Small intestine (tissue), 7 donors: ENCODE measurements around the gene NME8. TPM values are rescaled to one million over a fixed set of nuclear protein-coding genes. Genes with fewer than 3 reads are reported as not detected.

Source experiments
- DNase-seq, 2 donors: peaks; one replicate each; pipeline versions ENCODE4 v3.0.0 to v3.0.0-alpha.2; 2013
- FAIRE-seq: peaks from 2 replicates; lab custom pipeline; 2012; peaks lifted over from hg19 to GRCh38; lab: Jason Lieb, UNC
- H3K27ac ChIP-seq, 3 donors: one replicate each; pipeline ENCODE4 v1.5.1; 2013; ENCODE audit warnings: low read length in 2 of 3, mild to moderate bottlenecking in 2 of 3, control low read depth in 1 of 3, inconsistent platforms in 1 of 3, low read depth in 1 of 3, moderate library complexity in 1 of 3
- H3K27me3 ChIP-seq, 3 donors: one replicate each; pipeline ENCODE4 v1.6.1; 2013; ENCODE audit warnings: low read length in 3 of 3, inconsistent platforms in 1 of 3; ENCODE audit not compliant: control insufficient read depth in 3 of 3, insufficient read depth in 3 of 3
- H3K36me3 ChIP-seq, 3 donors: one replicate each; pipeline ENCODE4 v1.6.1; 2013; ENCODE audit warnings: low read length in 3 of 3, inconsistent platforms in 1 of 3, low read depth in 1 of 3, mild to moderate bottlenecking in 1 of 3, moderate library complexity in 1 of 3; ENCODE audit not compliant: control insufficient read depth in 3 of 3, insufficient read depth in 2 of 3
- H3K4me1 ChIP-seq, 3 donors: one replicate each; pipeline ENCODE4 v1.6.1; 2013; ENCODE audit warnings: low read length in 2 of 3, inconsistent platforms in 1 of 3, low read depth in 1 of 3, mild to moderate bottlenecking in 1 of 3, moderate library complexity in 1 of 3; ENCODE audit not compliant: control insufficient read depth in 3 of 3, insufficient read depth in 2 of 3
- H3K4me3 ChIP-seq, 3 donors: one replicate each; pipeline ENCODE4 v1.5.1; 2013; ENCODE audit warnings: low read length in 3 of 3, control low read depth in 1 of 3, inconsistent platforms in 1 of 3, low read depth in 1 of 3, mild to moderate bottlenecking in 1 of 3, moderate library complexity in 1 of 3
- H3K9me3 ChIP-seq, 2 donors: one replicate each; pipeline ENCODE4 v1.6.1; 2013; ENCODE audit warnings: low read depth in 1 of 2, low read length in 1 of 2; ENCODE audit not compliant: control insufficient read depth in 2 of 2, insufficient read depth in 1 of 2
- WGBS, 3 donors: extraction: QIAGEN DNeasy Blood & Tissue Kit; methylation state at CpG; one replicate each; pipeline ENCODE4 v1.1.7; 2013; 5-methylcytosine and 5-hydroxymethylcytosine counted together
- polyA plus RNA-seq, 4 donors: library from polyadenylated mRNA; stranded (reverse) in 3 of 4; unstranded in 1 of 4; fragments of 200-250 nt in 3 of 4; fragments of 120-200 nt in 1 of 4; gene quantifications; one replicate each; pipeline versions ENCODE4 v1.2.1 to v1.2.3, GENCODE V29; 2013
- donor health status: healthy with polysubstance abuse.
- donor health status: control.
- donor health status: control.
- donor health status: Bipolar disorder and iron deficiency.
- donor health status: healthy.

NME8 gene
- polyA plus RNA-seq, 4 donors, result 0.03 to 0.12 TPM; not detected in 2

GRCh38 chr7:37920849-37921805 lies 72.7 kb downstream of the NME8 start:
- peak; percentile 67 to 69 for DNase-seq
- WGBS, 3 donors, result 0 to 1% (median 1%) methylated on average over 56 to 63 of the region's 63 CpGs
- Histone ChIP-seq H3K27me3 (peaks cover 0 to 45% (median 1%) of the 10 kb centered on the region in 3 donors), H3K36me3 (no peaks in the 10 kb centered on the region), H3K4me3 (peak overlapping the region; percentile 48 to 88 (median 53)), H3K27ac (peak overlapping the region; percentile 33 to 99 (median 88)), H3K9me3 (peaks cover 0 to 4% of the 10 kb centered on the region in 2 donors), H3K4me1 (peaks cover 0 to 6% (median 3%) of the 10 kb centered on the region in 3 donors)
- FAIRE-seq, result no peak

DNA sequence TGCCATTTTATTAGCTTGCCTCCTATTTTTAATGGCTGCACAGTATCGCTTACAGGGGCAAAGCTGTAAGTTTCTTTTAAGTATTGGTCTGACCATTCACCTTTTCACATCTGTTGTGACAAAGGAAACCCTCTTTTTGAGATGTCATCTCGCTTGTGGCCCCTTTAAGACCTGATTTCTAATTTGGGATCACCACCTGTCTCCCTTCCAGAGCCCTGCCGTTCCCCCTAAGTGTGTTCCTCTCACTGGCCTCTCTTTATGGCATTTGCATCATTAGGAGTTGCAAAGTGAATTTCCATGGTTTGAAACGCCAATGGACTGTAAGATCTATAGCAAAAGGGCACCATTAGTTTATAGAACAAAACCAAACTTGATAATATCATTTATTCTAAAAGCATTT lies 73.5 kb downstream of the NME8 start:
- Histone ChIP-seq H3K4me3 (peak overlapping the region in 1 of 3 donors; percentile 42), H3K27me3 (peaks cover 0 to 37% (median 0%) of the 10 kb centered on the region in 3 donors), H3K27ac (no peak overlapping the region), H3K9me3 (peaks cover 0 to 5% of the 10 kb centered on the region in 2 donors), H3K4me1 (peaks cover 0 to 5% (median 3%) of the 10 kb centered on the region in 3 donors), H3K36me3 (no peaks in the 10 kb centered on the region)
- 26 to 61% (median 44%) methylated on average over 4 of the region's 4 CpGs for WGBS, 3 donors
- FAIRE-seq (no peak), DNase-seq (no peak)

DNA sequence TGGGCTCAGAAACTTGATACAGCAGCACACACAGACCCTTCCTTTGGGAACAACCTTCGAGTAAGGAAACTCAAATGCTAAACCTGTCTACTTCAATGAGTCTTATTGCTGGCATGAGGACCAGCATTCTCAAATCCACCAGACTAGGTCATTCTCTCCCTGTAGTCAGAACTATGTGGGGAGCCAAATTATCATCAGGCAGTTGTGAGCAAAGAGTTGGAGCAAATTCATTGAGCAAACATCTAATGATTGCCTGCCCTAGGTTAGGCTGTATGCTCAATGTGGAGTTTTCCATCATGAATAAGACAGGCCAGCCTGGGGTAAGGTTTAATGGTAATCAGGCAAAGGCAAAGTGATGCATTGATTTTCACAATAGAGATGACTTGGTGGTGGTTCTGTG lies 75.6 kb downstream of the NME8 start:
- peaks cover 0 to 5% of the 10 kb centered on the region in 2 donors for H3K9me3 ChIP-seq
- WGBS, 3 donors, result 71 to 83% (median 79%) methylated on average over 1 of the region's 1 CpG
- peaks cover 0 to 7% (median 3%) of the 10 kb centered on the region in 3 donors for H3K4me1 ChIP-seq
- no peak overlapping the region for H3K4me3 ChIP-seq
- DNase-seq (no peak), FAIRE-seq (no peak)
- no peak overlapping the region for H3K27ac ChIP-seq
- peaks cover 0 to 26% (median 0%) of the 10 kb centered on the region in 3 donors for H3K27me3 ChIP-seq
- H3K36me3 ChIP-seq, result no peaks in the 10 kb centered on the region

DNA sequence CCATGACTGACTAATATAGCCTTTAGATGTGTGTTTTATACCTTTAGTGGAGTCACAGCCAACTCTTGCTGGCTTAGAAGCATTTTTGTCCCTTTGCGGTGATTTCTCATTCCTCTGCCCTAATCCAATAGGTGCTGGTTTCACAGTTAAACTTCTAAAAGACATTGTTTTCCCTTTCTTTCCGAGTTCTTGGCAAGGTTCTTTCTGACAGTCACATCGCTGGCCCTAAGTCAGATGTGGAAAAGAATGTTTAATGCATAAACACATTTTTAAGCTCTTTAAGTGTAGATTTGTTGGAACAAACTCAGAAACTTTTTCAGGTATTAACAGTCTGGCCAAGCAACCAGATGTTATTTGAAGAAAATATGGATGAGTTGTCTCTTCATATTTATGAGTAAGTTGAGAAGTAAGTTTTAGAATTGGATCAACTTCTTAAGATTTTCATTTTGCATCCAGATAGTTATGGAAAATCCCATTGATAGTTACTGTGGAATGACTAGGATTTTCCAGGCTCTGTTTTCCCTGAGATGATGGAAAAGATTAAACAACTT lies 76.2 kb downstream of the NME8 start:
- Histone ChIP-seq H3K27ac (no peak overlapping the region), H3K4me1 (peaks cover 0 to 7% (median 3%) of the 10 kb centered on the region in 3 donors), H3K4me3 (no peak overlapping the region), H3K27me3 (peaks cover 0 to 21% (median 0%) of the 10 kb centered on the region in 3 donors), H3K9me3 (peaks cover 0 to 5% of the 10 kb centered on the region in 2 donors), H3K36me3 (no peaks in the 10 kb centered on the region)
- DNase-seq, result no peak
- FAIRE-seq, result no peak
- WGBS, 3 donors, result 79 to 90% (median 86%) methylated on average over 3 of the region's 3 CpGs

- H3K36me3 ChIP-seq, result peaks cover 0 to 2% (median 0%) of the 10 kb centered on the region in 3 donors
- DNase-seq, result no peak
- H3K9me3 ChIP-seq, result peaks cover 0 to 5% of the 10 kb centered on the region in 2 donors
- peaks cover 0 to 4% (median 3%) of the 10 kb centered on the region in 3 donors for H3K4me1 ChIP-seq
- peaks cover 0 to 11% (median 0%) of the 10 kb centered on the region in 3 donors for H3K27me3 ChIP-seq
- no peak overlapping the region for H3K4me3 ChIP-seq
- H3K27ac ChIP-seq, result no peak overlapping the region
- 89 to 100% (median 96%) methylated on average over 1 of the region's 1 CpG for WGBS, 3 donors
- FAIRE-seq, result no peak
Measured at GRCh38 chr7:37925620-37926019, 77.2 kb downstream of the NME8 start.

GRCh38 chr7:37927773-37928444 lies 79.5 kb downstream of the NME8 start:
- Histone ChIP-seq H3K27ac (no peak overlapping the region), H3K4me3 (no peak overlapping the region), H3K4me1 (peaks cover 0 to 4% (median 0%) of the 10 kb centered on the region in 3 donors), H3K27me3 (no peaks in the 10 kb centered on the region), H3K9me3 (peaks cover 0 to 5% of the 10 kb centered on the region in 2 donors), H3K36me3 (peaks cover 0 to 2% (median 0%) of the 10 kb centered on the region in 3 donors)
- DNase-seq, result no peak
- no peak for FAIRE-seq
- WGBS, 3 donors, result 86 to 94% (median 86%) methylated on average over 2 of the region's 2 CpGs

- Histone ChIP-seq H3K27me3 (no peaks in the 10 kb centered on the region), H3K4me1 (peaks cover 0 to 4% (median 0%) of the 10 kb centered on the region in 3 donors), H3K36me3 (peaks cover 0 to 2% (median 0%) of the 10 kb centered on the region in 3 donors), H3K4me3 (no peak overlapping the region), H3K9me3 (peaks cover 0 to 5% of the 10 kb centered on the region in 2 donors), H3K27ac (no peak overlapping the region)
- FAIRE-seq (no peak), DNase-seq (peak in 1 of 2 donors; percentile 22)
- 35 to 85% (median 52%) methylated on average over 4 of the region's 4 CpGs for WGBS, 3 donors
Measured at GRCh38 chr7:37928878-37929277, 80.5 kb downstream of the NME8 start.
